Spleen (tissue), 11 donors: ENCODE data around the gene SLC47A2. TPM values are rescaled to one million over a fixed set of nuclear protein-coding genes. Genes with fewer than 3 reads are reported as not detected.
"Not testable (repeated sequence)": the region's sequence is repeated elsewhere in the genome, so short reads cannot be mapped to it uniquely, and the experiment has no call there.

Source experiments
- DNase-seq: peaks from one replicate; pipeline ENCODE4 v3.0.0-alpha.2; 2020
- H3K27ac ChIP-seq, 8 donors: fragments of 200-600 bp; sonication (generic) in 7 of 8; 1 replicate in 4 of 8; 2 replicates in 4 of 8; pipeline versions ENCODE4 v1.5.0 to v1.8.0; 2016 to 2021; ENCODE audit warnings: inconsistent platforms in 4 of 8, mild to moderate bottlenecking in 4 of 8, moderate library complexity in 1 of 8
- H3K27me3 ChIP-seq, 7 donors: fragments of 200-600 bp; sonication (generic) in 6 of 7; replicated peaks in 1 of 7; 1 replicate in 4 of 7; 2 replicates in 3 of 7; pipeline versions ENCODE4 v1.5.0 to v1.8.0; 2016 to 2021; ENCODE audit warnings: inconsistent platforms in 3 of 7, mild to moderate bottlenecking in 1 of 7
- H3K36me3 ChIP-seq, 6 donors: fragments of 200-600 bp; sonication (generic) in 5 of 6; 1 replicate in 4 of 6; 2 replicates in 2 of 6; pipeline versions ENCODE4 v1.5.0 to v1.8.0; 2016 to 2021; ENCODE audit warnings: inconsistent platforms in 2 of 6
- H3K4me1 ChIP-seq, 6 donors: fragments of 200-600 bp; sonication (generic) in 5 of 6; 1 replicate in 3 of 6; 2 replicates in 3 of 6; pipeline versions ENCODE4 v1.5.0 to v1.8.0; 2016 to 2021; ENCODE audit warnings: inconsistent platforms in 3 of 6
- H3K4me3 ChIP-seq, 8 donors: fragments of 200-600 bp; sonication (generic) in 7 of 8; 1 replicate in 4 of 8; 2 replicates in 4 of 8; pipeline versions ENCODE4 v1.5.0 to v1.8.0; 2016 to 2021; ENCODE audit warnings: inconsistent platforms in 4 of 8, mild to moderate bottlenecking in 4 of 8, moderate library complexity in 2 of 8
- H3K9me3 ChIP-seq, 8 donors: fragments of 200-600 bp; sonication (generic) in 7 of 8; 1 replicate in 4 of 8; 2 replicates in 4 of 8; pipeline versions ENCODE4 v1.5.0 to v1.8.0; 2016 to 2021; ENCODE audit warnings: inconsistent platforms in 4 of 8
- POLR2A ChIP-seq, 3 donors: fragments of 450-650 bp; IDR thresholded peaks; one replicate each; pipeline ENCODE4 v1.5.1; 2017; ENCODE audit warnings: antibody characterized with exemption in 3 of 3, mild to moderate bottlenecking in 1 of 3
- POLR2AphosphoS5 ChIP-seq, 3 donors: sonication (generic); formaldehyde crosslinking; IDR thresholded peaks; one replicate each; pipeline ENCODE4 v1.5.1; 2017; ENCODE audit warnings: antibody characterized with exemption in 3 of 3
- WGBS, 5 donors: extraction: QIAGEN DNeasy Blood & Tissue Kit in 3 of 5; methylation state at CpG; one replicate each; pipeline versions ENCODE4 v1.1.5 to v1.1.7; 2013 to 2018; 5-methylcytosine and 5-hydroxymethylcytosine counted together
- intact Hi-C: fragments of 100-400 bp; cut with DNase I; formaldehyde crosslinking; loops from one replicate; pipeline ENCODE4 v1.15.0; 2023; ENCODE audit warnings: low total_unique reads
- polyA plus RNA-seq, 3 donors: library from polyadenylated mRNA; stranded (reverse); fragments of 200-250 nt; gene quantifications; one replicate each; pipeline ENCODE4 v1.2.1, GENCODE V29; 2013
- total RNA-seq, 7 donors: library from RNA; depleted of rRNA in 3 of 7; stranded (reverse); fragments of >200 nt in 3 of 7; fragmentation: NEBNext Ultra II Directional in 4 of 7; extraction: Animal tissue kit (Norgen Biotek cat#: 25700) in 4 of 7; gene quantifications; one replicate each; pipeline versions ENCODE4 v1.1.0 to v1.2.1, GENCODE V29; 2016 to 2021
- TF ChIP-seq, protein P1 (sequence below), 11 experiments: fragments of 200-600 bp in 7 of 11; fragments of 450-650 bp in 4 of 11; sonication (generic) in 4 of 11; IDR thresholded peaks in 8 of 11; conservative IDR thresholded peaks in 3 of 11; 1 replicate in 7 of 11; 2 replicates in 4 of 11; pipeline versions ENCODE4 v1.4.0 to v1.8.0; 2016 to 2021; ENCODE audit warnings: antibody characterized with exemption in 11 of 11, inconsistent platforms in 4 of 11, mild to moderate bottlenecking in 1 of 11
- donor health status: healthy with polysubstance abuse.
- donor health status: DM: no; HTN: no; CAD: no; lungs with moderate emphysema.
- donor health status: DM: no; HTN: no; CAD: no.
- donor health status: Bipolar disorder and iron deficiency.
- donor health status: healthy.
- donor health status: DM: no; HTN: no; CAD: no.
- donor health status: DM: yes; HTN: yes; CAD: no.

SLC47A2 gene
- total and polyA plus RNA-seq, 10 donors = 0.03 TPM; not detected in 9

DNA sequence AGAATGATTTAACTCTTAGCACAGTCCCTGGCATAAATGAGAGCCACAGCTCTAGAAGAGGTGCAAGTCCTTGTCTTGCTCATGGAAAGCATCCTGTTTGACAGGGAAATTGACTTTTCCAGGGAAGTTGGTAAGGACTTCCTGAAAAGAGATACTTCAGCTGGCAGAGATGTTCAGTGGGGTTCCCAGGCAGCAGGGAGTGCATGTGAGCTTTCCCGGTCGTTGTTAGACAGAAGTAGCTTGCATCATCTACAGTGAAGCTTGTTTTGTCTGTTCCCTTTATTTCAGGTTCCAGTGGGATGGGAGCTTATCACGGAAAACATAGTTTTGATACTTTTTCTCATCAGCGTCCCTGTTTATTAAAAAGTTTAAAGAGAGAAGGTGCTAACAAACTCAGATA lies 45.0 kb downstream of the SLC47A2 start:
- WGBS, 5 donors = 70 to 83% (median 73%) methylated on average over 4 of the region's 4 CpGs
- H3K36me3 ChIP-seq = peaks cover 0 to 92% (median 16%) of the 10 kb centered on the region in 6 donors
- DNase-seq = no peak

GRCh38 chr17:19670908-19671307 lies 45.5 kb downstream of the SLC47A2 start:
- Histone ChIP-seq H3K27ac (peak overlapping the region in 2 of 8 donors; percentile 41 to 55), H3K36me3 (peaks cover 0 to 92% (median 14%) of the 10 kb centered on the region in 6 donors), H3K4me1 (peaks cover 10 to 25% (median 15%) of the 10 kb centered on the region in 6 donors), H3K9me3 (no peaks in the 10 kb centered on the region), H3K4me3 (no peak overlapping the region), H3K27me3 (no peaks in the 10 kb centered on the region)
- TF ChIP-seq, protein P1, sequence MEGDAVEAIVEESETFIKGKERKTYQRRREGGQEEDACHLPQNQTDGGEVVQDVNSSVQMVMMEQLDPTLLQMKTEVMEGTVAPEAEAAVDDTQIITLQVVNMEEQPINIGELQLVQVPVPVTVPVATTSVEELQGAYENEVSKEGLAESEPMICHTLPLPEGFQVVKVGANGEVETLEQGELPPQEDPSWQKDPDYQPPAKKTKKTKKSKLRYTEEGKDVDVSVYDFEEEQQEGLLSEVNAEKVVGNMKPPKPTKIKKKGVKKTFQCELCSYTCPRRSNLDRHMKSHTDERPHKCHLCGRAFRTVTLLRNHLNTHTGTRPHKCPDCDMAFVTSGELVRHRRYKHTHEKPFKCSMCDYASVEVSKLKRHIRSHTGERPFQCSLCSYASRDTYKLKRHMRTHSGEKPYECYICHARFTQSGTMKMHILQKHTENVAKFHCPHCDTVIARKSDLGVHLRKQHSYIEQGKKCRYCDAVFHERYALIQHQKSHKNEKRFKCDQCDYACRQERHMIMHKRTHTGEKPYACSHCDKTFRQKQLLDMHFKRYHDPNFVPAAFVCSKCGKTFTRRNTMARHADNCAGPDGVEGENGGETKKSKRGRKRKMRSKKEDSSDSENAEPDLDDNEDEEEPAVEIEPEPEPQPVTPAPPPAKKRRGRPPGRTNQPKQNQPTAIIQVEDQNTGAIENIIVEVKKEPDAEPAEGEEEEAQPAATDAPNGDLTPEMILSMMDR (IDR thresholded peaks at IDR 0.05 in 8 of 11, conservative IDR thresholded peaks at IDR 0.05 in 3 of 11) = no peak
- no peak for TF ChIP-seq POLR2AphosphoS5 (IDR thresholded peaks at IDR 0.05)
- no peak for TF ChIP-seq POLR2A (IDR thresholded peaks at IDR 0.05)
- no peak for DNase-seq
- WGBS, 5 donors = 57 to 90% (median 76%) methylated on average over 2 of the region's 2 CpGs
- intact Hi-C loops = no loop called here

More for the DNA sequence above, 45.0 kb downstream of the SLC47A2 start:
- Histone ChIP-seq H3K27ac (peak overlapping the region in 2 of 8 donors; percentile 41 to 55), H3K9me3 (no peaks in the 10 kb centered on the region), H3K4me1 (peaks cover 10 to 25% (median 15%) of the 10 kb centered on the region in 6 donors), H3K4me3 (no peak overlapping the region), H3K27me3 (no peaks in the 10 kb centered on the region)
- TF ChIP-seq POLR2A (IDR thresholded peaks at IDR 0.05) (no peak), POLR2AphosphoS5 (IDR thresholded peaks at IDR 0.05) (no peak)
- TF ChIP-seq, protein P1 (IDR thresholded peaks at IDR 0.05 in 8 of 11, conservative IDR thresholded peaks at IDR 0.05 in 3 of 11) = no peak
- intact Hi-C loops = no loop called here

DNA sequence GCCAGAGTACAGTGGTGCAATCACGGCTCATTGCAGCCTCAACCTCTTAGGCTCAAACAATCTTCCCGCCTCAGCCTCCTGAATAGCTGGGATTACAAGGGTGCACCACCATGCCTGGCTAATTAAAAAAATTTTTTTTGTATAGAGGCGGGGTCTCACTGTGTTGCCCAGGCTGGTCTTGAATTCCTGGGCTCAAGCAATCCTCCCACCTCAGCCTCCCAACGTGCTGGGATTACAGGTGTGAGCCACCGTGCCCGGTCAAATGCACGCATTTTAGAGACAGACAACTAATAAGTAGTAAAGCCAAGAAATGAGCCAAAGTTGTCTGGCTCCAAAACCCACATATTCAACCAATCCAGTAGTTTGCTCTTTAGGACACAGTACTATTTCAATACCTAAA lies 46.7 kb downstream of the SLC47A2 start:
- Histone ChIP-seq H3K4me1 (peaks cover 10 to 25% (median 15%) of the 10 kb centered on the region in 6 donors), H3K36me3 (peaks cover 0 to 92% (median 17%) of the 10 kb centered on the region in 6 donors)
- H3K9me3 ChIP-seq, H3K4me3 ChIP-seq, H3K27ac ChIP-seq, DNase-seq, H3K27me3 ChIP-seq, intact Hi-C loops: not testable (repeated sequence)
- 89 to 100% (median 97%) methylated on average over 7 of the region's 7 CpGs for WGBS, 5 donors

- 88 to 97% (median 94%) methylated on average over 4 of the region's 4 CpGs for WGBS, 5 donors
- intact Hi-C loops = no loop called here
- DNase-seq = no peak
Measured at GRCh38 chr17:19664821-19665181, 51.6 kb downstream of the SLC47A2 start.

More at GRCh38 chr17:19664821-19665181, 51.6 kb downstream of the SLC47A2 start:
- no peaks in the 10 kb centered on the region for H3K9me3 ChIP-seq
- H3K27me3 ChIP-seq = no peaks in the 10 kb centered on the region
- TF ChIP-seq, protein P1 (IDR thresholded peaks at IDR 0.05 in 8 of 11, conservative IDR thresholded peaks at IDR 0.05 in 3 of 11) = no peak
- no peak for TF ChIP-seq POLR2A (IDR thresholded peaks at IDR 0.05)
- TF ChIP-seq POLR2AphosphoS5 (IDR thresholded peaks at IDR 0.05) = no peak
- peaks cover 0 to 92% (median 35%) of the 10 kb centered on the region in 6 donors for H3K36me3 ChIP-seq
- no peak overlapping the region for H3K27ac ChIP-seq
- H3K4me3 ChIP-seq = no peak overlapping the region
- H3K4me1 ChIP-seq = no peaks in the 10 kb centered on the region
